GM21737 (cell line): ENCODE measurements around the gene ACSS3.

Source experiments
- ATAC-seq: cut with Tn5 transposase; IDR thresholded peaks from one replicate; pipeline ENCODE4 v1.9.1; 2021; ENCODE audit warnings: mild to moderate bottlenecking, moderate library complexity; ENCODE audit not compliant: unreplicated experiment

The ACSS3 gene

GRCh38 chr12:81288651-81289050, 210.8 kb downstream of the ACSS3 start:
- no peak for ATAC-seq

- no peak for ATAC-seq
These were observed 216.7 kb downstream of the ACSS3 start for GRCh38 chr12:81294325-81295190.

- ATAC-seq = no peak
These were observed 217.4 kb downstream of the ACSS3 start for GRCh38 chr12:81295251-81295650.

DNA sequence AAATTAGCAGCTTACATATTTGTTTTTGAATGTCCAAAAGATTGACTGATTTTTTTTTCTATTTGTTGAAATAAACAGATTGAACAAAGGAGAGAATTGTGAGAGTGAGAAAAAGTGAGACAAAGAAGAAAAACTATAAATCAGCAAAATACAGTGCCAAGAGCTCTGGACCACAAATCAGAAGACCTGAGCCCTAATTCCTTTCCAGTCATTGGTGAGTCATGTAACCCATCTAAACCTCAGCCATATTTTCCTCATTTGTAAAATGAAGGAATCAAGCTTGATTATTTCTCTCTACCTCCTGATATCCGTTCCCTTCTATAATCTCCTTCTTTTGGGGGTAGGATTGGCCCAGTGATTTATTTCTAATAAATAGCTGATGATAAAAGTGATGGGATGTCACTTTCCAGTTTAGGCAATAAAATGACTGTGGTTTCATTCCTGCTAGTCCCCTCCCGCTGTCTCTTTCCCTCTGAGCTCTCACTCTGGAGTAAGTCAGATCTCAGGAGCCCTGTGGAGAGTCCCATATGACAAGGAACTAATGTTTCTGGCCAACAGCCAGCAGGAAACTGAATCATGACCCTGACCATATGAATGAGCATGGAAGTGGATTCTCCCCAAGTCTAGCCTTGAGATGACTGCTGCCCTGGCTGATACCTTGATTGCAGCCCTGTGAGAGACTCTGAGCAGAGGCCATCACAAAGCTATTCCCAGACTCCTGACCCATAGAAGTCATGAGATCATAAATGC, 218.9 kb downstream of the ACSS3 start:
- ATAC-seq = no peak

DNA sequence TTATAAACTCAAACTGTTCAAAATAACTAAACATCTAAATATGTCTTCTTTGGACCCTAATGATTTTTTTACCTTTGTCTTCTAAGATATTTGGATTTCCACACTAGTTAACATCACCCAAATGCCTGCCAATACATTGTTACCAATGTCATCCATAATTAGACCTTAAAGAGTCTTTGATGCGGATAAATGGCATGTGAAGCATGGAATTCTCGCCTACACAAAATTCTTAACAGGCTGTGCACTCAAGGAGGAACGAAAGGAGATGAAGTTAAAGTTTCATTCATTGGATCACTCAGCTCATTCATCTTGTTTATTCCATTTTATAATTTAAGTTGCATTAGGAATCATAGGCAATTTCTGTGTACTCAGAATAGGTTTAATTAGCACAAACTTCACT, 219.7 kb downstream of the ACSS3 start:
- ATAC-seq = no peak

GRCh38 chr12:81300454-81300853, 222.6 kb downstream of the ACSS3 start:
- no peak for ATAC-seq

GRCh38 chr12:81303935-81304334, 226.1 kb downstream of the ACSS3 start:
- no peak for ATAC-seq
